ENCODE data around the gene TNFRSF14.

The TNFRSF14 gene

DNA sequence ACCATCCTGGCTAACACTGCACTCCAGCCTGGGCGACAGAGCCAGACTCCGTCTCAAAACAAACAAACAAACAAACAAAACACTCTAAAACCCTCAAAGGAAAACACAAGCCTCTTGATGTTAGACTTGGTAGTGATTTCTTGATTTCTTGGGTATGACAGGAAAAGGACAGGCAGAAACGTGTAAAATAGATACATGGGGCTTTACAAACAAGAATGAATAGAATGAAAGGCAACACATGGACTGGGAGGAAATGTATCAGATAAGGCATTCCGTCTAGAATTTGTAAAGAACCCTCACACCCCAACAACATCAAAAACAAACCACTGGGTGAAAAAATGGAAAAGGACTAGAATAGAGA lies 22.6 kb downstream of the TNFRSF14 start:
- ATAC-seq = no peak
- no peak for TF ChIP-seq ZFP30 (CRISPR knock-in tag; IDR thresholded peaks at IDR 0.05)

DNA sequence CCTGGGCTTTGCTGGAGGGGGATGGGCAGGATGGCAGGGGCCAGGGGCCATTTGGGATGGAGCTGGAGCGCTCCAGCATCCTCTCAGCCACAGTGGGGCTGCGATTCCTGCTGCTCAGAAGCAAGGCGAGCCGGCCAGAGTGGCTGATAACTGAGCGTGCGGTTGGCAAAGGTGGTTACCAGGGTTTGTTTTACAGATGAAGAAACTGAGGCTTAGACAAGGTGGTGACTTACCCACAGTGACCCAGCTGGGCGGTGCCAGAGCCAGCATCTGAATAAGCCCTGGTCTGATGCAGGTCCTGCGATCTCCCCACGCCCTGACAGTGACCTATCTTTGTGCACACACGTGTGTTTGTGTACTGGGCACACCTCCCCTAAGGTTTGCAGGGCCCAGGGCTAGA lies 24.5 kb downstream of the TNFRSF14 start:
- no peak for ATAC-seq
- TF ChIP-seq ZC3H10 (CRISPR knock-in tag; IDR thresholded peaks at IDR 0.05) (no peak), TCF4 (CRISPR knock-in tag; IDR thresholded peaks at IDR 0.05; ENCODE audit: borderline replicate concordance) (no peak), PPARA (CRISPR knock-in tag; IDR thresholded peaks at IDR 0.05; ENCODE audit: borderline replicate concordance) (no peak), RARB (CRISPR knock-in tag; IDR thresholded peaks at IDR 0.05) (no peak), OSR1 (CRISPR knock-in tag; IDR thresholded peaks at IDR 0.05) (no peak)

DNA sequence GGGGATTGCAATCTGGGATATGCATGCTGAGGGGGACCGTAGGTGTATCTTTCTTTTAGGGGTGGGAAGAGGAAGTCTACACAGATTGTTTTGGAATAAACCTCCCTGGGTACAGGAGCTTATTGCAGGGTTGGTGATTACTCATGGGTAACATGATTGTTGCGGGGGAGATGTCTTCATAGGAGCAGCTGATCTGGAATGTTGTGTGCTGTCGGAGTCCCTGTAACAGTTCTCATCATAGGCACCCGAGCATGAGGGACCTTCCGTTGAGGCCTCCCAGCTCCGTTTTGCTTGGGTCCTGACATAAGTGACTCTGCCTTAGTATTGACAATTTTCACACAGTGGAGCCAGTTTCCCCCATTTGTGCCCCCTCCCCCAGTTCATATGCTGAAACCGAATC lies 26.2 kb downstream of the TNFRSF14 start:
- no peak for ATAC-seq
- TF ChIP-seq, protein P1, sequence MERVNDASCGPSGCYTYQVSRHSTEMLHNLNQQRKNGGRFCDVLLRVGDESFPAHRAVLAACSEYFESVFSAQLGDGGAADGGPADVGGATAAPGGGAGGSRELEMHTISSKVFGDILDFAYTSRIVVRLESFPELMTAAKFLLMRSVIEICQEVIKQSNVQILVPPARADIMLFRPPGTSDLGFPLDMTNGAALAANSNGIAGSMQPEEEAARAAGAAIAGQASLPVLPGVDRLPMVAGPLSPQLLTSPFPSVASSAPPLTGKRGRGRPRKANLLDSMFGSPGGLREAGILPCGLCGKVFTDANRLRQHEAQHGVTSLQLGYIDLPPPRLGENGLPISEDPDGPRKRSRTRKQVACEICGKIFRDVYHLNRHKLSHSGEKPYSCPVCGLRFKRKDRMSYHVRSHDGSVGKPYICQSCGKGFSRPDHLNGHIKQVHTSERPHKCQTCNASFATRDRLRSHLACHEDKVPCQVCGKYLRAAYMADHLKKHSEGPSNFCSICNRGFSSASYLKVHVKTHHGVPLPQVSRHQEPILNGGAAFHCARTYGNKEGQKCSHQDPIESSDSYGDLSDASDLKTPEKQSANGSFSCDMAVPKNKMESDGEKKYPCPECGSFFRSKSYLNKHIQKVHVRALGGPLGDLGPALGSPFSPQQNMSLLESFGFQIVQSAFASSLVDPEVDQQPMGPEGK (CRISPR knock-in tag; IDR thresholded peaks at IDR 0.05; ENCODE audit: borderline replicate concordance) = no peak
- no peak for TF ChIP-seq ISL1 (CRISPR knock-in tag; IDR thresholded peaks at IDR 0.05)
- TF ChIP-seq, protein P2, sequence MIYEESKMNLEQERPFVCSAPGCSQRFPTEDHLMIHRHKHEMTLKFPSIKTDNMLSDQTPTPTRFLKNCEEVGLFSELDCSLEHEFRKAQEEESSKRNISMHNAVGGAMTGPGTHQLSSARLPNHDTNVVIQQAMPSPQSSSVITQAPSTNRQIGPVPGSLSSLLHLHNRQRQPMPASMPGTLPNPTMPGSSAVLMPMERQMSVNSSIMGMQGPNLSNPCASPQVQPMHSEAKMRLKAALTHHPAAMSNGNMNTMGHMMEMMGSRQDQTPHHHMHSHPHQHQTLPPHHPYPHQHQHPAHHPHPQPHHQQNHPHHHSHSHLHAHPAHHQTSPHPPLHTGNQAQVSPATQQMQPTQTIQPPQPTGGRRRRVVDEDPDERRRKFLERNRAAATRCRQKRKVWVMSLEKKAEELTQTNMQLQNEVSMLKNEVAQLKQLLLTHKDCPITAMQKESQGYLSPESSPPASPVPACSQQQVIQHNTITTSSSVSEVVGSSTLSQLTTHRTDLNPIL (CRISPR knock-in tag; IDR thresholded peaks at IDR 0.05; ENCODE audit: low read depth) = no peak
- TF ChIP-seq SNAI2 (CRISPR knock-in tag; IDR thresholded peaks at IDR 0.05) = no peak
- TF ChIP-seq BACH2 (CRISPR knock-in tag; IDR thresholded peaks at IDR 0.05; ENCODE audit: borderline replicate concordance) = no peak
- no peak for TF ChIP-seq TOX (CRISPR knock-in tag; IDR thresholded peaks at IDR 0.05; ENCODE audit: borderline replicate concordance)
- no peak for TF ChIP-seq ZC3H10 (CRISPR knock-in tag; IDR thresholded peaks at IDR 0.05)
- TF ChIP-seq CSDC2 (CRISPR knock-in tag; IDR thresholded peaks at IDR 0.05) = no peak
- TF ChIP-seq GLIS3 (CRISPR knock-in tag; IDR thresholded peaks at IDR 0.05) = no peak
- no peak for TF ChIP-seq ZFP30 (CRISPR knock-in tag; IDR thresholded peaks at IDR 0.05)
- TF ChIP-seq RARB (CRISPR knock-in tag; IDR thresholded peaks at IDR 0.05) = no peak
- TF ChIP-seq, protein P3, sequence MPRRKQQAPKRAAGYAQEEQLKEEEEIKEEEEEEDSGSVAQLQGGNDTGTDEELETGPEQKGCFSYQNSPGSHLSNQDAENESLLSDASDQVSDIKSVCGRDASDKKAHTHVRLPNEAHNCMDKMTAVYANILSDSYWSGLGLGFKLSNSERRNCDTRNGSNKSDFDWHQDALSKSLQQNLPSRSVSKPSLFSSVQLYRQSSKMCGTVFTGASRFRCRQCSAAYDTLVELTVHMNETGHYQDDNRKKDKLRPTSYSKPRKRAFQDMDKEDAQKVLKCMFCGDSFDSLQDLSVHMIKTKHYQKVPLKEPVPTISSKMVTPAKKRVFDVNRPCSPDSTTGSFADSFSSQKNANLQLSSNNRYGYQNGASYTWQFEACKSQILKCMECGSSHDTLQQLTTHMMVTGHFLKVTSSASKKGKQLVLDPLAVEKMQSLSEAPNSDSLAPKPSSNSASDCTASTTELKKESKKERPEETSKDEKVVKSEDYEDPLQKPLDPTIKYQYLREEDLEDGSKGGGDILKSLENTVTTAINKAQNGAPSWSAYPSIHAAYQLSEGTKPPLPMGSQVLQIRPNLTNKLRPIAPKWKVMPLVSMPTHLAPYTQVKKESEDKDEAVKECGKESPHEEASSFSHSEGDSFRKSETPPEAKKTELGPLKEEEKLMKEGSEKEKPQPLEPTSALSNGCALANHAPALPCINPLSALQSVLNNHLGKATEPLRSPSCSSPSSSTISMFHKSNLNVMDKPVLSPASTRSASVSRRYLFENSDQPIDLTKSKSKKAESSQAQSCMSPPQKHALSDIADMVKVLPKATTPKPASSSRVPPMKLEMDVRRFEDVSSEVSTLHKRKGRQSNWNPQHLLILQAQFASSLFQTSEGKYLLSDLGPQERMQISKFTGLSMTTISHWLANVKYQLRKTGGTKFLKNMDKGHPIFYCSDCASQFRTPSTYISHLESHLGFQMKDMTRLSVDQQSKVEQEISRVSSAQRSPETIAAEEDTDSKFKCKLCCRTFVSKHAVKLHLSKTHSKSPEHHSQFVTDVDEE (CRISPR knock-in tag; IDR thresholded peaks at IDR 0.05) = no peak
- no peak for TF ChIP-seq OSR1 (CRISPR knock-in tag; IDR thresholded peaks at IDR 0.05)
- TF ChIP-seq ZNF8 (CRISPR knock-in tag; IDR thresholded peaks at IDR 0.05) = no peak
- no peak for TF ChIP-seq ZNF70 (CRISPR knock-in tag; IDR thresholded peaks at IDR 0.05)

DNA sequence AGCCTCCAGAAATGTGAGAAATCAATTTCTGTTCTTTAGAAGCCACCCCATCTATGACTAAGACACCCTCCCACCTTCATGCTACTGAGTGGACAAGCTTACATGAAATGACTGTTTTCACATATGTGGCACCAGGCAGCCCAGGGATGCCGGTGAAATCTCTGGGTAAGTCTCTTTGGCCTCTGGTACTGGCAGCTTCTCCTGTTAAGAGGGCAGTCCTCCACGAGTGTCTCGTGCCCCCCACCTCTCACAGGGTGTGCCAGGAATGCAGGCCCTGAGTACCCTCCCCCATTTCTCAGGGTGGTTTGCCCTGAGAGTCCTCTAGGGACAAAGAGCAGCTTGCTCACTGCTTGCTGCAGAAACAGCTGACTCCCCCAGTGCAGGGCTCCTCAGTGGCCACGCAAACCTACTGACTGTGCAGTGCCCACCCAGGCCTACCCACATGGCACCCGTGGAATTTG lies 27.2 kb downstream of the TNFRSF14 start:
- ATAC-seq = no peak
- TF ChIP-seq, protein P4, sequence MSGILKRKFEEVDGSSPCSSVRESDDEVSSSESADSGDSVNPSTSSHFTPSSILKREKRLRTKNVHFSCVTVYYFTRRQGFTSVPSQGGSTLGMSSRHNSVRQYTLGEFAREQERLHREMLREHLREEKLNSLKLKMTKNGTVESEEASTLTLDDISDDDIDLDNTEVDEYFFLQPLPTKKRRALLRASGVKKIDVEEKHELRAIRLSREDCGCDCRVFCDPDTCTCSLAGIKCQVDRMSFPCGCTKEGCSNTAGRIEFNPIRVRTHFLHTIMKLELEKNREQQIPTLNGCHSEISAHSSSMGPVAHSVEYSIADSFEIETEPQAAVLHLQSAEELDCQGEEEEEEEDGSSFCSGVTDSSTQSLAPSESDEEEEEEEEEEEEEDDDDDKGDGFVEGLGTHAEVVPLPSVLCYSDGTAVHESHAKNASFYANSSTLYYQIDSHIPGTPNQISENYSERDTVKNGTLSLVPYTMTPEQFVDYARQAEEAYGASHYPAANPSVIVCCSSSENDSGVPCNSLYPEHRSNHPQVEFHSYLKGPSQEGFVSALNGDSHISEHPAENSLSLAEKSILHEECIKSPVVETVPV (CRISPR knock-in tag; IDR thresholded peaks at IDR 0.05) = no peak
- TF ChIP-seq ZFP3 (CRISPR knock-in tag; IDR thresholded peaks at IDR 0.05) = no peak
- TF ChIP-seq TOX (CRISPR knock-in tag; IDR thresholded peaks at IDR 0.05; ENCODE audit: borderline replicate concordance) = no peak
- TF ChIP-seq ZC3H10 (CRISPR knock-in tag; IDR thresholded peaks at IDR 0.05) = no peak
- no peak for TF ChIP-seq ISL1 (CRISPR knock-in tag; IDR thresholded peaks at IDR 0.05)

DNA sequence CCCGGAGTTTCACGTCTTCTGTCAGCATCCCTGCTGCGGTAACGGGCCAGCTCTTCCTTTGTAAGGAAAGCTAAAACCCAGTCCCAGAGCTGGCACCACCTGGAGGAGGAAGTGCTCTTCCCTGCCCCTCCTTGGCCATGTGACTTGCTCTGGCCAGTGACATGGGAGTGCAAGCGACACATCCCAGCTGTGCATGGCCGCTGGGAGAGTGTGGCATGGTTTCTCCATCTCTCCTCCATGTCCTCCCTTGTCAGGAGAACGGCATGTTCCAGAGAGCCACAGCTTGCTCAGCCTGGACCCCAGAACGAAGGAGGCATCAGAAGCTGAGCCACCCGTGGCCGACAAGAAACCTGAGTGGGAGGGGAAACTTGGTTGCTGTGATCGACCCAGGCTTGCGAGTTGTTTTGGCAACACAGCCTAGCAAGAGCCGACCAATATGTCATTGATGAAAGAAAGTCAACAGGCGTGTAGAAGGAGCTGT lies 27.7 kb downstream of the TNFRSF14 start:
- TF ChIP-seq, protein P3 (CRISPR knock-in tag; IDR thresholded peaks at IDR 0.05) = no peak
- TF ChIP-seq ZNF565 (CRISPR knock-in tag; conservative IDR thresholded peaks at IDR 0.05; ENCODE audit: low read depth) (no peak), TOX (CRISPR knock-in tag; IDR thresholded peaks at IDR 0.05; ENCODE audit: borderline replicate concordance) (no peak), ZFP3 (CRISPR knock-in tag; IDR thresholded peaks at IDR 0.05) (no peak), GLIS3 (CRISPR knock-in tag; IDR thresholded peaks at IDR 0.05) (no peak), ZNF8 (CRISPR knock-in tag; IDR thresholded peaks at IDR 0.05) (no peak)
- TF ChIP-seq, protein P2 (CRISPR knock-in tag; IDR thresholded peaks at IDR 0.05; ENCODE audit: low read depth) = no peak
- no peak for ATAC-seq

Data from SK-N-SH treated with all-trans-retinoic acid at 6 μM for 48 hours (cell line).